GM12872 (cell line): Measurements from ENCODE around the gene PRKCG.

Experiments
- CTCF ChIP-seq: IDR thresholded peaks from 3 replicates; pipeline ENCODE4 v1.5.1; 2011; ENCODE audit warnings: low read depth, mild to moderate bottlenecking, low read length, moderate library complexity; ENCODE audit not compliant: insufficient read depth

The PRKCG gene

GRCh38 chr19:53871454-53871853 lies 10.5 kb upstream of the PRKCG start:
- TF ChIP-seq CTCF = no peak

- no peak for TF ChIP-seq CTCF
Measured at GRCh38 chr19:53872762-53873161, 9.2 kb upstream of the PRKCG start.

GRCh38 chr19:53873773-53874605 lies 8.0 kb upstream of the PRKCG start:
- TF ChIP-seq CTCF = no peak

- no peak for TF ChIP-seq CTCF
Measured at GRCh38 chr19:53874606-53874990, 7.4 kb upstream of the PRKCG start.

GRCh38 chr19:53875602-53876325 lies 6.2 kb upstream of the PRKCG start:
- no peak for TF ChIP-seq CTCF

- no peak for TF ChIP-seq CTCF
Measured at GRCh38 chr19:53876651-53877224, 5.3 kb upstream of the PRKCG start.

GRCh38 chr19:53877361-53877766 lies 4.6 kb upstream of the PRKCG start:
- no peak for TF ChIP-seq CTCF
